ENCODE results near the gene CA7.

DNA sequence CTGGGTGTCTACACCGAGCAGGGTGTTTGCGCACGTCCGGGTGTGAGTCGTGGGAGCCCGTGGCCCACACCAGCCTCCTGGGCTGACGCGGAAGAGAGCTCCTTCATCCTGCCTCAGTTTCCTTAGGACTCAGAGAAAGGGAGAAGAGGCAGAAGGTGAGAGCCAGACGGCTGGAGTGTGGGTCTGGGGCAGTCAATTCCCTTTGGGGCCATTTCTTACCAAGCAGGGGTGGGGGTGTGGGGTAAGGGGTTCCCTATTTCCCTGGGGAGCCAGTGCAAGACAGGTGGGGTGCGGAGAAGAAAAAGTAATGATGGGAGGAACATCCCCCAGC lies 831 bp downstream of the CA7 start:
- no peak for TF ChIP-seq POLR2A (IDR thresholded peaks at IDR 0.05)
- TF ChIP-seq, protein P1, sequence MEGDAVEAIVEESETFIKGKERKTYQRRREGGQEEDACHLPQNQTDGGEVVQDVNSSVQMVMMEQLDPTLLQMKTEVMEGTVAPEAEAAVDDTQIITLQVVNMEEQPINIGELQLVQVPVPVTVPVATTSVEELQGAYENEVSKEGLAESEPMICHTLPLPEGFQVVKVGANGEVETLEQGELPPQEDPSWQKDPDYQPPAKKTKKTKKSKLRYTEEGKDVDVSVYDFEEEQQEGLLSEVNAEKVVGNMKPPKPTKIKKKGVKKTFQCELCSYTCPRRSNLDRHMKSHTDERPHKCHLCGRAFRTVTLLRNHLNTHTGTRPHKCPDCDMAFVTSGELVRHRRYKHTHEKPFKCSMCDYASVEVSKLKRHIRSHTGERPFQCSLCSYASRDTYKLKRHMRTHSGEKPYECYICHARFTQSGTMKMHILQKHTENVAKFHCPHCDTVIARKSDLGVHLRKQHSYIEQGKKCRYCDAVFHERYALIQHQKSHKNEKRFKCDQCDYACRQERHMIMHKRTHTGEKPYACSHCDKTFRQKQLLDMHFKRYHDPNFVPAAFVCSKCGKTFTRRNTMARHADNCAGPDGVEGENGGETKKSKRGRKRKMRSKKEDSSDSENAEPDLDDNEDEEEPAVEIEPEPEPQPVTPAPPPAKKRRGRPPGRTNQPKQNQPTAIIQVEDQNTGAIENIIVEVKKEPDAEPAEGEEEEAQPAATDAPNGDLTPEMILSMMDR (IDR thresholded peaks at IDR 0.05 in 4 of 5, conservative IDR thresholded peaks at IDR 0.05 in 1 of 5): no peak

Measured in gastrocnemius medialis (tissue), 4 donors.